MM.1S (cell line): ENCODE measurements around the gene POM121L2.

Source experiments
- DNase-seq: peaks from one replicate; pipeline ENCODE4 v3.0.0-alpha.2; 2015
- H2AFZ ChIP-seq: fragments of 300-600 bp; sonication (generic); 2 replicates; pipeline ENCODE4 v1.6.0; 2016; ENCODE audit warnings: antibody characterized with exemption, low read length
- H3F3A ChIP-seq: fragments of 300-600 bp; sonication (generic); 2 replicates; pipeline ENCODE4 v1.6.1; 2016; ENCODE audit warnings: mild to moderate bottlenecking, antibody characterized with exemption, low read length, moderate library complexity, mixed read lengths; ENCODE audit not compliant: insufficient read depth
- H3K27ac ChIP-seq: fragments of 300-600 bp; sonication (generic); 2 replicates; pipeline ENCODE4 v1.5.1; 2016; ENCODE audit warnings: mild to moderate bottlenecking, low read length
- H3K27me3 ChIP-seq: fragments of 300-600 bp; sonication (generic); replicated peaks from 2 replicates; pipeline ENCODE4 v1.6.0; 2016; ENCODE audit warnings: low read length; ENCODE audit not compliant: insufficient read depth
- H3K36me3 ChIP-seq: fragments of 300-600 bp; sonication (generic); replicated peaks from 2 replicates; pipeline ENCODE4 v1.6.1; 2016; ENCODE audit warnings: mild to moderate bottlenecking, low read length, mixed read lengths; ENCODE audit not compliant: insufficient read depth
- H3K4me1 ChIP-seq: fragments of 300-600 bp; sonication (generic); 2 replicates; pipeline ENCODE4 v1.6.1; 2016; ENCODE audit warnings: low read length, mixed read lengths
- H3K4me2 ChIP-seq: fragments of 300-600 bp; sonication (generic); 2 replicates; pipeline ENCODE4 v1.6.0; 2016; ENCODE audit warnings: low read depth, low read length
- H3K4me3 ChIP-seq: fragments of 300-600 bp; sonication (generic); 2 replicates; pipeline ENCODE4 v1.5.1; 2016; ENCODE audit warnings: low read length, mixed read lengths
- H3K79me2 ChIP-seq: fragments of 300-600 bp; sonication (generic); 2 replicates; pipeline ENCODE4 v1.6.1; 2016; ENCODE audit warnings: mixed run types, low read length, mixed read lengths
- H3K9ac ChIP-seq: fragments of 300-600 bp; sonication (generic); 2 replicates; pipeline ENCODE4 v1.6.1; 2016; ENCODE audit warnings: low read length, mixed read lengths
- H3K9me2 ChIP-seq: fragments of 300-600 bp; sonication (generic); replicated peaks from 2 replicates; pipeline ENCODE4 v1.6.1; 2016; ENCODE audit warnings: mild to moderate bottlenecking, low read length, mixed read lengths; ENCODE audit not compliant: insufficient read depth
- H3K9me3 ChIP-seq: fragments of 300-600 bp; sonication (generic); replicated peaks from 2 replicates; pipeline ENCODE4 v1.6.1; 2016; ENCODE audit warnings: mild to moderate bottlenecking, low read length, mixed read lengths; ENCODE audit not compliant: insufficient read depth
- H4K20me1 ChIP-seq: fragments of 300-600 bp; sonication (generic); 2 replicates; pipeline ENCODE4 v1.6.1; 2016; ENCODE audit warnings: mild to moderate bottlenecking, low read length, moderate library complexity, mixed read lengths; ENCODE audit not compliant: insufficient read depth
- CTCF ChIP-seq: fragments of 300-600 bp; sonication (generic); IDR thresholded peaks from 2 replicates; pipeline ENCODE4 v1.5.1; 2016; ENCODE audit warnings: antibody characterized with exemption, low read length, mixed read lengths
- EZH2 ChIP-seq: fragments of 300-600 bp; sonication (generic); optimal IDR thresholded peaks from 2 replicates; pipeline ENCODE3; 2017; ENCODE audit warnings: low read depth, mild to moderate bottlenecking, antibody characterized with exemption, low read length, mixed read lengths
- EZH2phosphoT487 ChIP-seq: fragments of 300-600 bp; sonication (generic); IDR thresholded peaks from 2 replicates; pipeline ENCODE4 v1.6.1; 2018; ENCODE audit warnings: antibody characterized with exemption, low read length

POM121L2 gene

DNA sequence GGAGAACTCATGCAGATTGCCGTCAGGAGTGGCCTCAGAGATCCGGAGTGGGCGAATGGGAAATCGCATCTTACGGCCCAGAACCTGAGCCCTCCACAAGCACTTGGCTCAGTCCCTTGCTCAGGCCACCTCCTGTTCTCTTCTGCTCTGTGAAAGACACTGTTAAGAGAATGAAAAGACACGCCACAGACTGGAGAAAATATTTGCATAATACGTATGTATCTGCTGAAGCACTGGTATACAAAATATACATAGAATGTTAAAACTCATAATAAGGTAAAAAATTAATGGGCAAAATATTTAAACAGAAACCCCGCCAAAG is 838 bp upstream of the POM121L2 start:
- DNase-seq = peak; percentile 10
- Histone ChIP-seq H2AFZ (peak overlapping the region; percentile 99), H3K9me3 (no peaks in the 10 kb centered on the region), H3K4me3 (peak overlapping the region; percentile 81), H3K79me2 (no peaks in the 10 kb centered on the region), H3F3A (no peaks in the 10 kb centered on the region), H3K9me2 (no peaks in the 10 kb centered on the region), H3K9ac (no peak overlapping the region; the same call in 1 of the 2 replicates), H3K36me3 (no peaks in the 10 kb centered on the region), H3K4me1 (no peaks in the 10 kb centered on the region), H3K27me3 (no peaks in the 10 kb centered on the region), H3K27ac (no peak overlapping the region), H3K4me2 (peak overlapping the region; percentile 97), H4K20me1 (no peaks in the 10 kb centered on the region)
- no peak for TF ChIP-seq EZH2phosphoT487
- no peak for TF ChIP-seq CTCF

DNA sequence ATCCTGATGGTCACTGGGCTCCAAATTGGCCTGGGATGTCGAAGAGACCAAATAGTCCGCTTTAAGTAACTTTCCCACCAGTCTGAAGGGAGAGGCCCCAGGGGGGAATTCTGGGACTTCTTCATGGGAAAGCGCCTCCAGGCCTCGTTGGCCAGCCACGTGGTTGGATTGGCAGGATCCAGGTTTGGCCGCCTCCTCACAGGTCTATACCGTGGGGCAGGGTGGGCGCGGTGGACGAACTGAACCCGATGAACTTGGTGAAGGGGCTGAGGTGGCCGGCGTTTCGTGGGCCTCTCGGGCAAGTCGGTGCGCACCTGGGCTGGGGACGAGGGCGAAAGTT is 297 bp downstream of the POM121L2 start:
- DNase-seq = no peak
- Histone ChIP-seq H3K9me3 (no peaks in the 10 kb centered on the region), H3K79me2 (no peaks in the 10 kb centered on the region), H3K4me3 (0 out of 2 replicates have a peak overlapping the region, but pooled peaks have one; percentile 81), H2AFZ (peak overlapping the region; percentile 99), H4K20me1 (no peaks in the 10 kb centered on the region), H3K36me3 (no peaks in the 10 kb centered on the region), H3F3A (no peaks in the 10 kb centered on the region), H3K9ac (no peak overlapping the region), H3K4me1 (no peaks in the 10 kb centered on the region), H3K27me3 (no peaks in the 10 kb centered on the region), H3K9me2 (no peaks in the 10 kb centered on the region), H3K4me2 (peak overlapping the region; percentile 97), H3K27ac (no peak overlapping the region)
- TF ChIP-seq CTCF = no peak
- TF ChIP-seq EZH2 = no peak
- TF ChIP-seq EZH2phosphoT487 = no peak

- H3F3A ChIP-seq = no peaks in the 10 kb centered on the region
- H3K79me2 ChIP-seq = no peaks in the 10 kb centered on the region
- no peaks in the 10 kb centered on the region for H3K4me1 ChIP-seq
- H3K36me3 ChIP-seq = no peaks in the 10 kb centered on the region
- no peak overlapping the region for H3K4me3 ChIP-seq
- no peak overlapping the region for H2AFZ ChIP-seq
- H3K9me3 ChIP-seq = no peaks in the 10 kb centered on the region
- no peak overlapping the region for H3K27ac ChIP-seq
- no peaks in the 10 kb centered on the region for H3K27me3 ChIP-seq
- no peaks in the 10 kb centered on the region for H3K9me2 ChIP-seq
- no peak for DNase-seq
- no peaks in the 10 kb centered on the region for H4K20me1 ChIP-seq
- TF ChIP-seq EZH2 (no peak), EZH2phosphoT487 (no peak), CTCF (no peak)
- no peak overlapping the region for H3K4me2 ChIP-seq
- no peak overlapping the region for H3K9ac ChIP-seq
These were observed 8.3 kb downstream of the POM121L2 start for GRCh38 chr6:27303613-27304272.
